ENCODE measurements around the gene KCNG2. TPM values are rescaled to one million over a fixed set of nuclear protein-coding genes. Genes with fewer than 3 reads are reported as not detected.
A peak's percentile ranks its signal among the peaks of the same experiment; 100 is the strongest.

The KCNG2 gene
- total and polyA plus RNA-seq, 2 donors (not counting 1 experiment from before 2014, with no cell fraction given) = not detected

DNA sequence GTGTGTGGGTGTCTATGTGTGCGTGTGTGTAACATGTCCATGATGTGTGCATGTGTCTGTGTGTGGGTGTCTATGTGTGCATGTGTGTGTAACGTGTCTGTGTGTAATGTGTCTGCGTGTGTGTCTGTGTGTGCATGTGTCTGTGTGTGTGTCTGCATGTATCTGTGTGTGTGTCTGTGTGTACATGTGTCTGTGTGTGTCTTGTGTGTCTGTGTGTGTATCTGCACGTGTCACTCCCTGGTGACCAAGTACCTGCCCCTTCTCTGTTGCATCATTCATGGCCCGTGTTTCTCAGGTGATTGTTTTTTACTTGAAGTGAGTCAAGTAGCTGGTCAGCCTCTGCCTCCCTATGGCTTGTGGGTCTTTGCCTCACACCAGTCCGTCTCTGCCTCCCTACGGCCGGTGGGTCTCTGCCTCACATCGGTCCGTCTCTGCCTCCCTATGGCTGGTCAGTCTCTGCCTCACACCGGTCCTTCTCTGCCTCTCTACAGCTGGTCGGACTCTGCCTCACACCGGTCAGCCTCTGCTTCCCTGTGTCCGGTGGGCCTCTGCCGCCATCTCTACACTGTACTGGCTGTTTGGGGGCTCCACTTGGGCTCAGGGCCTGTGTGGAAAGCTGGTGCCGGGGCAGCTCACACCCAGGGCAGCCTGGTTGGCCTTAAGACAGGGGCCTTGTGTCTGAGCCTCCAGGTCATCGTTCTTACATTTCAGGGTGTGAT is 31.6 kb downstream of the KCNG2 start:
- POLR2A ChIA-PET = no interaction called here
- Mint-ChIP-seq H3K4me3 (no peak overlapping the region), H3K9me3 (ENCODE audit: insufficient read depth) (no peaks in the 10 kb centered on the region), H3K27ac (no peak overlapping the region), H3K27me3 (peaks cover 2% of the 10 kb centered on the region), H3K4me1 (peaks cover 16% of the 10 kb centered on the region)
- intact Hi-C loops (cut with micrococcal nuclease) = no loop called here
- Histone ChIP-seq H3K9ac (ENCODE audit: low read length) (no peak overlapping the region), H3K9me3 (ENCODE audit: control extremely low read depth in 1 of 3, control insufficient read depth in 2 of 3, insufficient read depth in 1 of 3, low read length in 2 of 3) (peaks cover 0 to 15% (median 0%) of the 10 kb centered on the region in 3 donors), H4K20me1 (ENCODE audit: control insufficient read depth, insufficient read depth, low read length, poor library complexity, severe bottlenecking) (no peaks in the 10 kb centered on the region), H3K4me1 (ENCODE audit: control insufficient read depth in 2 of 2, insufficient read depth in 2 of 2, low read length in 2 of 2) (peaks cover 19 to 21% of the 10 kb centered on the region in 2 donors), H2AFZ (ENCODE audit: insufficient read depth, low read depth, low read length, poor library complexity, severe bottlenecking) (no peak overlapping the region), H3K27me3 (replicated peaks in 1 of 4; ENCODE audit: control extremely low read depth in 1 of 4, control insufficient read depth in 3 of 4, insufficient read depth in 4 of 4, low read length in 3 of 4) (peaks cover 0 to 7% (median 0%) of the 10 kb centered on the region in 4 experiments), H3K36me3 (replicated peaks in 1 of 2; ENCODE audit: control extremely low read depth in 1 of 2, control insufficient read depth in 1 of 2, extremely low read depth in 1 of 2, insufficient read depth in 2 of 2, low read length in 1 of 2) (no peaks in the 10 kb centered on the region), H3K79me2 (ENCODE audit: control insufficient read depth, insufficient read depth, low read length) (no peaks in the 10 kb centered on the region), H3K4me2 (replicated peaks; ENCODE audit: low read depth, low read length, poor library complexity, severe bottlenecking) (no peak overlapping the region), H3K4me3 (ENCODE audit: control extremely low read depth in 1 of 5, extremely low read depth in 1 of 5, insufficient read depth in 1 of 5, low read depth in 2 of 5, low read length in 4 of 5) (no peak overlapping the region), H3K27ac (ENCODE audit: low read length in 2 of 2) (no peak overlapping the region)
- TF ChIP-seq EZH2 (IDR thresholded peaks at IDR 0.05; ENCODE audit: borderline replicate concordance, insufficient read depth, low read depth, low read length, poor library complexity, severe bottlenecking) (no peak), CTCF (IDR thresholded peaks at IDR 0.05) (no peak)
- no peak for DNase-seq
- ATAC-seq (ENCODE audit: low read depth) = no peak
- WGBS (ENCODE audit: insufficient coverage) = 90% methylated on average over 17 of the region's 17 CpGs
- CTCF ChIA-PET = no interaction called here

DNA sequence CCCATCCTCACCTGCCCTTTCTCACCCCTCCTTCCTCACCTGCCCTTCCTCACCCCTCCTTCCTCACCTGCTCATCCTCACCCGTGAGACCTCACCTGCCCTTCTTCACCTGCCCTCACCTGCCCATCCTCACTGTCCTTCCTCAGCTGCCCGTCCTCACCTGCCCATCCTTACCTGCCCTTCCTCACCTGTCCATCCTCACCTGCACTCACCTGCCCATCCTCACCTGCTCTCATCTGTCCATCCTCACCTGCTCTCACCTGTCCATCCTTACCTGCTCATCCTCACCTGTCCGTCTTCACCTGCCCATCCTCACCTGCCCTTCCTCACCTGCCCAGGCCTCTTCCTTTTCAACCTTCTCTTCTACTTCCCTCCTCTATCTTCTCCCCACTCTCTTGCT is 34.4 kb downstream of the KCNG2 start:
- H2AFZ ChIP-seq (ENCODE audit: insufficient read depth, low read depth, low read length, poor library complexity, severe bottlenecking) = no peak overlapping the region
- no peaks in the 10 kb centered on the region for H3K79me2 ChIP-seq (ENCODE audit: control insufficient read depth, insufficient read depth, low read length)
- peaks cover 0 to 16% (median 5%) of the 10 kb centered on the region in 3 donors for H3K9me3 ChIP-seq (ENCODE audit: control extremely low read depth in 1 of 3, control insufficient read depth in 2 of 3, insufficient read depth in 1 of 3, low read length in 2 of 3)
- Mint-ChIP-seq H3K27me3 (peaks cover 15% of the 10 kb centered on the region), H3K4me3 (no peak overlapping the region), H3K4me1 (peaks cover under 1% of the 10 kb centered on the region), H3K27ac (peak overlapping the region; percentile 65), H3K9me3 (ENCODE audit: insufficient read depth) (peaks cover 8% of the 10 kb centered on the region)
- H3K9ac ChIP-seq (ENCODE audit: low read length) = no peak overlapping the region
- no peak for DNase-seq
- H3K4me3 ChIP-seq (ENCODE audit: control extremely low read depth in 1 of 5, extremely low read depth in 1 of 5, insufficient read depth in 1 of 5, low read depth in 2 of 5, low read length in 4 of 5) = no peak overlapping the region
- no peaks in the 10 kb centered on the region for H4K20me1 ChIP-seq (ENCODE audit: control insufficient read depth, insufficient read depth, low read length, poor library complexity, severe bottlenecking)
- peaks cover 0 to under 1% of the 10 kb centered on the region in 2 donors for H3K4me1 ChIP-seq (ENCODE audit: control insufficient read depth in 2 of 2, insufficient read depth in 2 of 2, low read length in 2 of 2)
- peaks cover 0 to 7% (median 0%) of the 10 kb centered on the region in 4 experiments for H3K27me3 ChIP-seq (replicated peaks in 1 of 4; ENCODE audit: control extremely low read depth in 1 of 4, control insufficient read depth in 3 of 4, insufficient read depth in 4 of 4, low read length in 3 of 4)
- H3K36me3 ChIP-seq (replicated peaks in 1 of 2; ENCODE audit: control extremely low read depth in 1 of 2, control insufficient read depth in 1 of 2, extremely low read depth in 1 of 2, insufficient read depth in 2 of 2, low read length in 1 of 2) = no peaks in the 10 kb centered on the region
- POLR2A ChIA-PET = no interaction called here
- WGBS (ENCODE audit: insufficient coverage) = 96% methylated on average over 3 of the region's 3 CpGs
- H3K4me2 ChIP-seq (replicated peaks; ENCODE audit: low read depth, low read length, poor library complexity, severe bottlenecking) = no peak overlapping the region
- CTCF ChIA-PET = no interaction called here
- TF ChIP-seq EZH2 (IDR thresholded peaks at IDR 0.05; ENCODE audit: borderline replicate concordance, insufficient read depth, low read depth, low read length, poor library complexity, severe bottlenecking) (no peak), CTCF (IDR thresholded peaks at IDR 0.05) (no peak)
- ATAC-seq (ENCODE audit: low read depth) = no peak
- intact Hi-C loops (cut with micrococcal nuclease) = no loop called here
- H3K27ac ChIP-seq (ENCODE audit: low read length in 2 of 2) = no peak overlapping the region
